Measurements from ENCODE around the gene CHI3L1.

The CHI3L1 gene

DNA sequence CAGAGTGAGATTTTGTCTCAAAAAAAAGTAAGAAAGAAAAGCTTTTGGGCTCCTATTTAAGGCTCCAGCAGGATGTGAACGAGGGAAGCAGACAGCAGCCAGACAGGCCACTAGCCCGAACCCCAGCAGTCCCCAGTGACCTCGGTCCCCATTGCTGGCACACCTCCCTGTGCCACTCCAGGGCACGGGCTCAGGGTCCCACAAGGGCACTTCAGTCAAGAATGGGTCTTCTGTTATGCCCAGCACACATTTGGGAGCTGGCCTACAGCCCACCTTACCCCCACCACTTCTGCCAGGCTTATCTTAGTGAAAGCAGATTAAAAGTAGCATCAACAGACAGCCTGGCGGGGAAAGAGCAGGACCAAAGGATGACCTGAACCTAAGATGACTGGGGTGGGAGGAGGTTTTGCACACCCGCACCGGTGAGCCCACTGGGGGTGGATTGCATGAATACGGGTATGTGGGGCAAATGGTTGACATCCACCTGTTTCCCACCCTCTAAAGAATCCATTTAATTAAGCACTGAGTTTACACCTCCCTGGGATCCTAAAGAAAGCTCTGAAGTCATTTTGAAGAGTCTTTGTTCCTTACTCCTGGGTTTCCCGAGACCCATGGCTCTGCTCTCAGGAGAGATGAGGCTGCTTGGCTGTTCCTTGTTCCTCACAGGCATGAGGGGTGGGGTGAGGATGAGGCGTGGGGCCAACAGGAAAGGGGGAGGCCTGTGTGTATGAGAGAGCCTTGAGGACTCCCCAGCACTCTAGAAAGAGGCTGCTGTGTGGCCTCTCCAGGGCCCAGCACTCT lies 4.7 kb downstream of the CHI3L1 start:
- DNase-seq (ENCODE audit: low read depth), result no peak

DNA sequence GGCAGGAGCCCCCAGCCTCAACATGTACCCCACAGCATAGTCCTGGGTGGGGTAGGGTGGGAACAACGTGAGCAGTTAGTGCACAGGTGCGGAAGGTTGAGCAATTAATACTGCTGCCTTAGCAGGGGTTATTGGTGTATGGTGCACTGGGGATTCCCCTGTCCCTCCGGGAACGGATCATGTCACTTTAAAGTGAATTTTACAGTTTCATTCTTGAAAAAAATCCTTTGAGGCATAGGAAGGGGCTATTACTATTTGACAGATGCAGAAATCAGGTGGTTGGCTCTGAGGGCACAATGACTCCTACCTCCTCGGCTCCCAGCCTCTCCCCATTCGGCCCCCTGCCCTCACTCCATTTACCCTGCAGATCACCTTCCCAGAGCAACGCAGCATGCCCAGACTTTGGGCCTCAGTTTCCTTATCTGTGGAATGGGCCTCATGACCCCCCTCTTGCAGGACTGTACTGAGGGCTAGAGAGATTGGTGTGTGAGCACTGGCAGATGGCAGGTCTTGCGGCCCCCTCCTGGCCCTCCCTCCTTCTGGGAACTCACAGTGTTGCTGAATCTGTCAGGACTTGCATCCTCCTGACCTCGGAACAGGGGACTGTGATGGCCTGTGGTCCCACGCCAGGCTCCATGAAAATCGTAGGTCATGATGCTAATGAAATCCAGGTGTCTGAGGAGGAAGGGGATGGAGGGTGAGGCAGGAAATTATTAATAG lies 5.7 kb downstream of the CHI3L1 start:
- no peak for DNase-seq (ENCODE audit: low read depth)

DNA sequence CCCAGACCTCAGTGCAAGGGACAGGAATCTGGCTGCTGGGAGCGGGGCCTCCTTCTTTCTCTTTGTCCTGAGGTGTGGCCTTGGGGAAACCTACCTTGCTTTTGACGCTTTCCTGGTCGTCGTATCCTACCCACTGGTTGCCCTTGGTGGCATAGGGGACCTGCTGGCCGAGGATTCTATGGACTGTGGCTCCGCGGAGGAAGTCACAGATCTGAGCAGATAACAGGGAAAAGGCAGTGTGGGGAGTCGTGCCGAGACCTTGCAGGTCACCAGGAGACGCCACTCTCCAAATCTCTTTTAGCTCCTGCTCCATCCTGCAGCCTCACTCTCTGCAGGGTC lies 6.9 kb downstream of the CHI3L1 start:
- no peak for DNase-seq (ENCODE audit: low read depth)

DNA sequence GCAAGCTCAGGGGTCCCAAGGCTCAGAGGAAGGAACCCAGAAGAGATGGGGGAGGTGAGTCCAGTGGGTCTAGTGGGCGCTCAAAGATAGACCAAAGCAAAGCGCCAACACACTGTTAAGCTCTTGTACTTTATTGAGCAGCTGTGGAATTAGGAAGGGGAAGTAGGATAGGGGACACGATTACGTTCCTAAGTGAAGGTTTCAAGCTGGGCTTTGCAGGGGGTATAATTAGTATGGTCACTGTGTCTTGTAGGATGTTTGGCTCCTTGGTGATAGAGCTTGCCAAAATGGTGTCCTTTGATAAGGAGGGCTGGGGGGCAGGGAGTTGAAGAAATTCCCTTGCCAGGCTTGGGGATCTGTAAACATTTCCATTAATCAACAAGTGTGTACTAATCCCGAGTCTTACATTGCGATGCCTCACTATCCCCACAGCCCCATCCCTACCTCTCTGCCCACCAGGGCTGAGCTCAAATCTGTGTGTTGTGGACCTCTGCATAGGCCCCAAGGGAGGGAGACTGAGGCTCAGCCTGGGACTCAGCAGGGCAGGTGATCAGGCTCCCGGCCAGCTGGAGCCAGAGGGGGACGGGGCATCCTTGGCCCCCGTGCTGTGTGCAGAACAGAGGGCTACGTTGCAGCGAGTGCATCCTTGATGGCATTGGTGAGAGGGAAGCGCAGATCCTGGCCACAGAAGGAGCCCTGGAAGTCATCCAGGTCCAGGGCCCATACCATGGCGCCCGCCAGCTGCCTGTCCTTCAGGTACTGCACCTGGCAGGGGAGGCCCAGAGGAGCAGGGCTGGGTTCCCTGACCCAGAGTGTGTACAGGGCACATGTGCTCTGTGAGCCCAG lies 7.5 kb downstream of the CHI3L1 start:
- no peak for DNase-seq (ENCODE audit: low read depth)

DNA sequence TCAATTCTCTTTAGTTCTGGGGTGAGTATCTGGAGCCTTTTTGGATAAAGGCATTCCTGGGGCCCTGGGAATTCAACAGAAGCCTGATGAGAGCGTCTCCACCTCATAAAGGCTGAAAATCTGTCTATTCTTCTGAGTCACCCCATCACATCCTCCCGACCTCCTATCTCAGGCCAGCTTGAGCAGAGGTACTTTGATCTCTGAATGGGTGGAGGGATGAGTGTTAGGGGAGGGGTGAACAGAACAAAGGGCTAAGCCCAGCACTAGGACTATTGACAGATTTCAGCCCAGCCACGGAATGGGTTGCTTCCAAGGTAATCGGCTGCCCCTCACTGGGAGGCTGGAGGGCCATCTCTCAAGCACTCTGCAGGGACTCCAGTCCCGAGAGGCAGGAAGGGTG lies 8.4 kb downstream of the CHI3L1 start:
- no peak for DNase-seq (ENCODE audit: low read depth)

DNA sequence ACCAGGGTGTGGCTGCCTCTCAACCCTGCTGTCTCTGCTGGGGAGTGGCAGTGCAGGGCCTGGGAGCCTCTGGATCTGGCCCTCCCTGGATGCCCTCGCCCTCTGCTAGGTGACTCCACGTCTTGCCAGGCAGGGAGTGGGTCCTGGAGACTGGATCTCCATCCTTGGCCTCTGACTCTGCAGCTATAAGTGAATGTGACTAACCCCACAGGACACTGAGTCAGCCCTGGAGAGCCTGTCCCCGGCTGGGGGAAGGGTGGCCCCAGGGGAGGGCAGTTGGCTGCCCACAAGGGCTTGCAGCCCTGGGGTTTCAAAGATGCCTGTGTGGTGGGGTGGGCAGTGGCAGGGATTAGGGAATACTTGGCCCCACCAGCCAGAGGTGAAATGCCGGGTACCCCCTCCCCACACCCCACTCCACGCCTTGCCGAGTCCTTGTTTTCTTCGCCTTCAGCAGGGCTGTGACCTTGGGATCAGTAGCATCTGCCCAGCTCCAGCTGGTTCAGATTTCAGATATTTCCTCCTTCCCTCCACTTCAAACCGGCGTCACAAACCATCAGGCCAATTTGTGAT lies 8.9 kb downstream of the CHI3L1 start:
- no peak for DNase-seq (ENCODE audit: low read depth)

DNA sequence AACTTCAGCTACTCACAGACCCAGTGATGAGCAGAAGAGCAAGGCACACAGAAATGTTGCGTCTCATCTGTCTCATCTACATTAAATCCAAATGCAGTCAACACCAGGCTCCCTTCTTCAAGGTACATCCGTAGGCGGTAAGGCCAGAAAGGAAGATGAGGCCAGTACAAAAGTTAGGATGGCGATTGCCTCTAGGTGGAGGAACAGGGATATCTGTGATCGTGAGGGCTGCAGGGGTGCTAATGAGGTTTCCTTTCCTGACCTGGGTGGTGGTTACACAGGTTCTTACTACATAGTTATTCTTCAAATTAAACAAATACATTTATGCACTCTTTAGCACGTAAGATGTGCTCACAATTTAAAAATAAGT lies 9.5 kb downstream of the CHI3L1 start:
- no peak for DNase-seq (ENCODE audit: low read depth)

DNA sequence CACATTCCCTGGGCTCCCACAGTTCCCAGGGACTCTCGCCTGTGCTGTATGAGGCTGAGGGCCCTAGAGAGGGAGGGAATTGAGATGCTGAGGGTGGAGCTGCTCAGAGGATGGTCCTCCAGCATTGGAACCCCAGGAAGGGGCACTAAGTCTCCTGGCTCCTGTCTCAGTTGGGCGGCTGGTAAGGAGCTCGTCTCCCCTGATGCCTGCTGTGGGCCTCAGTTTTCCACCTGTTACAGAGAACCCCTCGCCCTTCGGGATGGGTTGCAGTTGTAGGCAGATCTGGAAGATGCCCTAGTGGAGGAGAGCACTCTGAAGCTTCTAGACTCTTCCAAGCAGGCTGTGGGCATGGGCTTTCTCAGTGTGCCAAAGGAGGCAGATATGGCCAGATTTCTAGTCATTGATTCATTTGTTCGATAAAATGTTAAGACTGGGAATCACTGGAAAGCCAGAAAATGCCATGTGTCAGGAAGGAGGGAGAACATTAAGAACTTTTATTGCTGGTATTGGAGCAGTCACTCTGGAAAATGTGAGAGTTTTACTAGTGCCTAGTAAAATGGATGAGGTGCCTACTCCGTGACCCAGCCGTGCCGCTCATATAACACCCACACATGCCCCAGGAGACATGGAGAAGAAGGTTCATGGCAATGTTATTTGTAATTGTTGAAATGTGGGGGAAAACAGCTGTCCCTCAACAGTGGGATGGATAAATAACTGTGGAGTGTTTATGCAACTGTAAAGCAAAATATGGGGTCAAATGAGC lies 10.1 kb downstream of the CHI3L1 start:
- no peak for DNase-seq (ENCODE audit: low read depth)

DNA sequence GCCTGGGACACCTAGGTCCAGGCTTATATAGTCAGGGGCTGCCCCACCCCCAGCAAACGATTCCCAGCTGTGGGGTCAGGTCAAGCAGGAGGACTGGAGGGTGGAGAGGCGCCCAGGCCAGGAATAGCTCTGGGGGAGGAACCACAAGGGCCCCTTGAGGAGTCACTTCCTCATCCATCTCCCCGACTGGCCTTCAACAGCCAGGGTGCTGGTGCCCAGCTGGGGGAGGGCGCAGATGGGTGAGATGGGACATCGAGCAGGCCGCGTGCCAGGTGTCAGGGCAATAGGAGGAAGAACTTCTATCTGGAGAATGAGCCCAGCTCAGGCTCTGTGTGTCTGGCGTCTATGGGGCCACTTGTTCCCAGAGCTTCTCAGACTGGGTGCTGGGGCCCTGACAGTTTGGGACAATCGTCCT lies 10.7 kb downstream of the CHI3L1 start:
- no peak for DNase-seq (ENCODE audit: low read depth)

GRCh38 chr1:203175237-203175826 lies 11.2 kb downstream of the CHI3L1 start, which contains the start of gene MYBPH:
TSS of gene MYBPH (minus strand) at chr1:203175826. CDS start at chr1:203175755, 71 bp downstream.
- no peak for DNase-seq (ENCODE audit: low read depth)

DNA sequence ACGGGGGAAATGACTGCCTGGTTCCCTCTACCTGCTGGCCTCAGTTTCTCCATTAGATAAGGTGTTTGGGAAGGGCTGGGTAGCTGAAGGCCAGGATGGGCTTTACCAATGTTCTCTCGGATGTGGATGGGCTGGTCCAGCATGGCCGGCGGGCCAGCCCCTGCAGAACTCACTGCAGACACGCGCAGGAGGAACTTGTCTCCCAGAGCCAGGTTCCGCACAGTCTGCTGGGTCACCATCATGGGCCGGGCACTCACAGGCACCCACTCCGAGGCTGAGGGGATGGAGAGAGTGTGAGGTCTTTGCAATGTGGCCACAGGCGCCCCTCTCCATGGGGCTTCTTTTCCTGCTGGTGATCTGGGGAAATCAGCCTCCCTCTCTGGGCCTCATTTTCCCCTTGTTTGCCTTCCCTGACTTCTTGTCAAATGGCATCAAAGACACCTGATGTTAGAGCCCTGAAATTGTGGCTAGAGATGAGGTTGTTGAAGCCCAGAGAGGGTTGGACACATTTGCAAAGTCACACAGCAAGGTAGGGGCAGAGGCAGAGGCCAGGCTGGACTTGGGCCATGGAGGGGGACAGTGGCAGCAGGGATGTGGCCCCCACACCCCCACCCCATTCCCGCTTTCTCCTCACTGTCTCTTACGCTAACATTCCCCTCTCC lies 12.0 kb downstream of the CHI3L1 start:
- no peak for DNase-seq (ENCODE audit: low read depth)

- DNase-seq (ENCODE audit: low read depth), result no peak
Observed at GRCh38 chr1:203173566-203173965, 12.9 kb downstream of the CHI3L1 start.

- DNase-seq (ENCODE audit: low read depth), result no peak
Observed at GRCh38 chr1:203173011-203173555, 13.4 kb downstream of the CHI3L1 start.

GRCh38 chr1:203172184-203173010 lies 14.1 kb downstream of the CHI3L1 start:
- no peak for DNase-seq (ENCODE audit: low read depth)

GRCh38 chr1:203171341-203172183 lies 14.9 kb downstream of the CHI3L1 start:
- DNase-seq (ENCODE audit: low read depth), result no peak

- no peak for DNase-seq (ENCODE audit: low read depth)
Observed at GRCh38 chr1:203170625-203171330, 15.7 kb downstream of the CHI3L1 start.

DNA sequence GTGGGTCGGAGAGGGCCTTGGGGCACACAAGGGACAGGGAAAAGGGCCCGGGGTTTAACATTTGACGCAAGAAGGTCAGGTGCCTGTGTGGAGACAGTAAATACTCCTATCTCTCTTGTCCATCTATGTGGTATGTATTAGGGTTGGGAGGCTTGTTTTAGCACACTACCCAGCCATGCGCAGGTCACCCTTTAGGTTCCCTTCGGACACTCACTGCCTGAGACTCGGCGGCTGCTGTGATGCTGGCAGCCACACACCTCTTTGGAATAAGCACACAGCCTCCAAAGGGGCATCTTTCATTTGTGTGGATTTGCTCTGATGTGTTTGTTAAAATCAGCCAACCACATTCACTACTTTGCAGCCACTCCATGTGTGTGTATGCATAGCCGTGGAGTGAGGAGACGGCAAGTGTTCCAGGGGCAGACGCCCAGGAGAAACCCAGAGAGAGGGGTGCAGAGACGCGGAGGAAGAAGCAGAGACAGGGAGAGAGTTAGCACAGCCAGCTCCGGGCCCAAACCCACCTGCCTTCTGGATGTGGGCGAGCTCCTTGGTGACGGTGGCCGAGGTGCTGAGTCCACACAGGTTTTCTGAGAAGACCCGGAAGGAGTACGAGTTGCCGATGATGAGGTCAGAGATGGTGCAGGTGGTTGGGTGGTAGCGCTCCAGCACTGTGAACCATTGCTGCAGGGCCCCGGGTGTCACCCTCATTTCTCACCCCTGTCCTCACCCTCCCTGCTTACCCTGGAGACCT lies 16.6 kb downstream of the CHI3L1 start:
- no peak for DNase-seq (ENCODE audit: low read depth)
